NCI-H1417 treated with DMSO at 0.1 percent for 48 hours (cell line): Measurements from ENCODE around the gene PARP3.

Source experiments
- DNase-seq: peaks from one replicate; lab custom pipeline; 2025; lab: John Stamatoyannopoulos, UW

PARP3 gene

DNA sequence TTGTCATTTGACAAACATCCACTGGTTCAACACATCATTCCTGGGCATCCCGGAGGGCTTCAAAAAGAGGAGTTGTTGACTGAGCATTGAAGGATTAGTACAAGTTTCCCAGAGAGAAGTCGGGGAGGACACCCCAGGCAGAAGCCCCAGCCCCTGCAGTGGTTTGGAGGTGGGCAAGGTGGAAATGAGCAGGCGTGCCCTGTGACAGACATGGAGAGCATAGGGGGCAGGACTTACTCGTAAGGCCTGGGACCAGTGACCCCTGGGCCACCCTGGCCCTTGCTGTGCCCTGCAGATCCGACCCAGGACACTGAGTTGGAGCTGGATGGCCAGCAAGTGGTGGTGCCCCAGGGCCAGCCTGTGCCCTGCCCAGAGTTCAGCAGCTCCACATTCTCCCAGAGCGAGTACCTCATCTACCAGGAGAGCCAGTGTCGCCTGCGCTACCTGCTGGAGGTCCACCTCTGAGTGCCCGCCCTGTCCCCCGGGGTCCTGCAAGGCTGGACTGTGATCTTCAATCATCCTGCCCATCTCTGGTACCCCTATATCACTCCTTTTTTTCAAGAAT lies 5.9 kb downstream of the PARP3 start:
- no peak for DNase-seq

DNA sequence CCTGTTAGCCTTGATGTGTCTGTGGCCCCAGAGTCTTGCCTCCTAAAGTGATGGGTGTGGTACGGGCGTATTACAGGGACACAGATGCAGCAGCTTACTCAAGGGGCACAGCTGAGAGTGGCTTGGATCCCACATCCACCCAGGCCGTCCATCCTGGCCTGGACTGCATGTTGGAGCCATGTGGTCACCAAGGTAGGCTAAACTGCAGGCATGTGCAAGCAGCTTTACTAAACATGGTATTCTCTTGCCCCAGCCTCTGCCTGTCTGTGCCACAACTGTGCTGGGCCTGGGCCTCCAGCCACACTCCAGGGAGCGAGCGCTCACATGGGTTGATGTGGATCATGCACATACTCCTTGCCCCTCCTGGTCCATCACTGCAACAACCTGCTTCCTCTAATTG lies 7.0 kb downstream of the PARP3 start:
- no peak for DNase-seq

- no peak for DNase-seq
Measured at GRCh38 chr3:51950899-51951298, 8.7 kb downstream of the PARP3 start.

DNA sequence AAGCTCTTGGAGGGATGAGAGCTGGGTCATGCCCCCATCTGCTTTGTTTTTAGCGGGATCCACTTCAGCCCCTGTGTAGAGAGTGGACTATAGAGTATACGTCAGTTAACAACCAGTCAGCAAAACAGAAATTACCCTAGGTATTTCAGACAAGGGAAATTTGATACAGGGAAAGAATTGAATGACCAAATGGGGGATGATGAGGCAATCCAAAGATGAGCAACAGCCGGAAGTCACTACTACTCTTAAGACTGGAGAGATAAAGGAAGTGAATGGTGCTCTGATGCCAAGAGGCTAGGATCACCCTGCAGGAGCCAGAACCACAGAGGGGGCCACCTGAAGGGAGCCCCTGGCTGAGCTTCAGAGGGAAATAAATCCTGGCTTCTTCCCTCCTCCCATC lies 11.3 kb downstream of the PARP3 start:
- no peak for DNase-seq

- no peak for DNase-seq
Measured at GRCh38 chr3:51954105-51954504, 11.9 kb downstream of the PARP3 start.

- no peak for DNase-seq
Measured at GRCh38 chr3:51954713-51955112, 12.6 kb downstream of the PARP3 start.

DNA sequence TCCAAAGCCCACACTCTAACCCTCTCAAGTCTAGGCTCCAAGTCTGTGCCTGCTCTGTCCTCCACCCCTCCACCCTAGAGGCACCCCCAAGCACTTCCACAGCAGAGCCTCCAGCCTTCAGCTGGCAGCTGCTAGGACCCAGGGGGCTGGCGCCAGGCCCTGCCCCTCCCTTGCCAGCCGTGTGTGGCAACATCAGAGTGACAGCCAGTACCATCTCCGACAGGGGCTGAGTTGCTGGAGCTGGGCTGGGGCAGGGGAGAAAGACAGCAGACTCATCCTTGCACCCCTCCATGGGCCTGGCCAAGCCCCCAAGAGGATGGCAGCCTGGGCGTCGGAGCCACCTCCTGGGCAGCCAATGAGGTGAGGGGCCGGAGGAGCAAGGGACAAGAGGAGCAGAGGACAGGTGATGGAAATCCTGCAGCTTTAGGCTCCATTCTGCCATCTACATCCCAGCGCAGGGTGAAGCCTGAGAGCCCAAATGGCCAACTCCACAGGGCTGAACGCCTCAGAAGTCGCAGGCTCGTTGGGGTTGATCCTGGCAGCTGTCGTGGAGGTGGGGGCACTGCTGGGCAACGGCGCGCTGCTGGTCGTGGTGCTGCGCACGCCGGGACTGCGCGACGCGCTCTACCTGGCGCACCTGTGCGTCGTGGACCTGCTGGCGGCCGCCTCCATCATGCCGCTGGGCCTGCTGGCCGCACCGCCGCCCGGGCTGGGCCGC lies 13.2 kb downstream of the PARP3 start, which contains the start of gene GPR62:
GPR62 (plus strand) TSS at position 207 of the 718 bp plus-strand sequence; CDS start at position 479, 272 bp downstream.
- DNase-seq, result no peak

DNA sequence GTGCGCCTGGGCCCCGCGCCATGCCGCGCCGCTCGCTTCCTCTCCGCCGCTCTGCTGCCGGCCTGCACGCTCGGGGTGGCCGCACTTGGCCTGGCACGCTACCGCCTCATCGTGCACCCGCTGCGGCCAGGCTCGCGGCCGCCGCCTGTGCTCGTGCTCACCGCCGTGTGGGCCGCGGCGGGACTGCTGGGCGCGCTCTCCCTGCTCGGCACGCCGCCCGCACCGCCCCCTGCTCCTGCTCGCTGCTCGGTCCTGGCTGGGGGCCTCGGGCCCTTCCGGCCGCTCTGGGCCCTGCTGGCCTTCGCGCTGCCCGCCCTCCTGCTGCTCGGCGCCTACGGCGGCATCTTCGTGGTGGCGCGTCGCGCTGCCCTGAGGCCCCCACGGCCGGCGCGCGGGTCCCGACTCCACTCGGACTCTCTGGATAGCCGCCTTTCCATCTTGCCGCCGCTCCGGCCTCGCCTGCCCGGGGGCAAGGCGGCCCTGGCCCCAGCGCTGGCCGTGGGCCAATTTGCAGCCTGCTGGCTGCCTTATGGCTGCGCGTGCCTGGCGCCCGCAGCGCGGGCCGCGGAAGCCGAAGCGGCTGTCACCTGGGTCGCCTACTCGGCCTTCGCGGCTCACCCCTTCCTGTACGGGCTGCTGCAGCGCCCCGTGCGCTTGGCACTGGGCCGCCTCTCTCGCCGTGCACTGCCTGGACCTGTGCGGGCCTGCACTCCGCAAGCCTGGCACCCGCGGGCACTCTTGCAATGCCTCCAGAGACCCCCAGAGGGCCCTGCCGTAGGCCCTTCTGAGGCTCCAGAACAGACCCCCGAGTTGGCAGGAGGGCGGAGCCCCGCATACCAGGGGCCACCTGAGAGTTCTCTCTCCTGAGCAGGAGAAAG lies 14.0 kb downstream of the PARP3 start:
- DNase-seq, result no peak

DNA sequence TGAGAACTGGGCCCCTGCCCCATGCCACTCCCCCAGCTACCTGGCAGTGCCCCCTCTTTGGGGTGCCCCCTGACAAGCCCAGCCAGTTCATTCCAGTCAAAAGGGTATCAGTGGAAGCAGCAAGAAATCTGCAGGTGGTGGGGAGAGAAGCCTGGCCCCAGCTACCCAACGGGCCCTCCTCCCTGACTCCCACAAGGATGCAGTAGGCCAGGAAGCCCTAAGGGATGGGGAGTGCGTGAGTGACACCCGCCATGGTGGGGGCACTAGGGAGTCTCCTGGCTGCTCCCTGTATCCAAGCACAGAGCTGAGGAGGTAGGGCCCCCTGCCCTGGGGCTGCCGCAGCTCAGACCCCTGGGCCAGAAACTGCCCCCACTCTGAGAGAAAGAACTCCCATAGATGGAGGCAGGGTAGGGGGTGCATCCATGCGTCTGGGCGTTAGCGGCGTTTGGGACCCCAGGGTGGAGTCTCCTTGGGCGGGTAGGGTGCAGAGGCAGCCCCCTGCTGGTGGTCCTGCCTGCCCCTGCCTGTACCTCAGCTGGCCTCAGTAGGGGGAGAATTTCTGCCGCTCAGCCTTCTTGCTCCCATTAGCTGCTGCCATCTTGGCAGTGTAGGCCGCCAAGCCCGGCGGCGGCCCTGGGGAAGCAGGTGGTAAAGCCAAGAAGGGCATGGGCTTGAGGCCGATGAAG lies 15.5 kb downstream of the PARP3 start:
- no peak for DNase-seq

- DNase-seq, result no peak
Measured at GRCh38 chr3:51958603-51959521, 16.7 kb downstream of the PARP3 start.

- DNase-seq, result no peak
Measured at GRCh38 chr3:51959651-51960050, 17.5 kb downstream of the PARP3 start.

GRCh38 chr3:51960386-51960785 lies 18.2 kb downstream of the PARP3 start:
- DNase-seq, result no peak

GRCh38 chr3:51961011-51961410 lies 18.8 kb downstream of the PARP3 start:
- DNase-seq, result no peak

GRCh38 chr3:51961602-51962569 lies 19.7 kb downstream of the PARP3 start:
- DNase-seq, result no peak

- no peak for DNase-seq
Measured at GRCh38 chr3:51962854-51963530, 20.8 kb downstream of the PARP3 start.

DNA sequence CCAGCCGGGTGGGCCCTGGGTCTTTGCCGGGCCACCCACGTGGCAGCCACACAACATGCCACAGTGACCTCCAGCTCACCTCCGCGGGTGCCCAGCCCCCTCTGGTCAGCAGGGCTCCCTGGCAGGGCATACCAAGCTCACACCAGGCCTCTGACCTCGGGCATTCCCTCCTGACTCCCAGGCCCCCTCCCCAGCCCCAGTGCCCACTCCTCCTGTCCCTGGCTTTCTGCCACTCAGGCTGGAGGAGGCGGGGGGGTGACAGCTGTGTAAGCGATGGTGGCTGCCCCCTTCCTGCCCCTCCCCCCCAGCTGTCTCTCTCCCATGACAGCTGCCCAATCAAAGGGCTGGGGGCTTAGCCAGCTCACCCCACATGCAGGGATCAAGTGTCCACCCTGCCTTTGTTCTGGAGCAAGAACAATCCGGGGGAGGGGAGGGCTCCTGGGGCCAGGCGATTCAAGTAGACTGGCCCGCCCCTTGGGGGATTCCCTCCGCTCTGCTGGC lies 21.8 kb downstream of the PARP3 start:
- DNase-seq, result no peak

DNA sequence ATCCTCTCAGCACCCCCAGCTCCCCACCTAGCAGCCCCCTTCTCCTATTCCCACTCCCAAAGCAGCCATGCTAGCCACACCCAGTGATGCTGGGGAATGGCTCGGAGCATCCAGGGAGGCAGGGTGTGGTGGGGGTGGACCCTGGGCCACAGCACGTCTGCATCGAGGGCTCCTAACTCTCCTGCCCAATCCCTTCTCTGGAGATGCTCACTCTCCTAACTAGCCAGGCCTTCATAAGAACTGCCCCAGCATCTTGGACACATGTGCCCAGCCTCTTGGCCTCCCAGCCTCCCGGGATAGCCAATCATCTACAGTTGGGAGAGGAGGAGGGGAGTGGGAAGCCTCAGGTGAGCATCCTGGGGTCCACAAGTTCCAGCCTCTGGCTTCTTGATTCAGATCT lies 22.4 kb downstream of the PARP3 start:
- DNase-seq, result no peak

DNA sequence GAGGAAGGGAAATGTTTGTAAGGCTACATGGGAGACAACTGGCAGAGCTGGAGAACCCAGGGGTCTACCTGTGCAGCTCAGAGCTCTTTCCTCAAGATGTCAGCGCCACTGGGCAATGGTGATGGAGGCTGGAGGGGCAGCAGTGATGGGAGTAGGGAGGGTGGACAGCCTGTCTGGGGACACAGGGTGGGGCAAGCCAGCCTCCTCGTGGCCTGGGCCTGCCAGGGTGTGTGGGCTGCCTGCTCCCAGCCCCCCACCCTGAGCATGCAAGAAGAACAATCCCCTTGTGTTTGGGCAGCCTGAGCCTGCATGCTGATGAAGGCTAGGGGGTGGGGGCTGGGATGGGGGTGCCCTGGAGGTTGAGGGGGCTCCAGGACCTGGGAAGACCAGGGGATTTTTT lies 23.9 kb downstream of the PARP3 start:
- DNase-seq, result no peak

- DNase-seq, result no peak
Measured at GRCh38 chr3:51966486-51966885, 24.3 kb downstream of the PARP3 start.
